H9 (cell line): ENCODE data around the gene VOPP1. TPM values are rescaled to one million over a fixed set of nuclear protein-coding genes. Genes with fewer than 3 reads are reported as not detected.

Source experiments
- DNase-seq: peaks from one replicate; pipeline ENCODE4 v3.0.0-alpha.2; 2017
- H2AFZ ChIP-seq: one replicate; pipeline ENCODE4 v1.6.1; 2013; ENCODE audit warnings: mild to moderate bottlenecking, low read length, control low read depth, moderate library complexity
- H2AK5ac ChIP-seq: 2 replicates; pipeline ENCODE4 v1.6.1; 2013; ENCODE audit warnings: low read length, control low read depth, mixed read lengths; ENCODE audit not compliant: insufficient read length
- H2BK120ac ChIP-seq: one replicate; pipeline ENCODE4 v1.6.1; 2013; ENCODE audit warnings: low read depth, mild to moderate bottlenecking, low read length, control low read depth, inconsistent platforms; ENCODE audit not compliant: poor library complexity, severe bottlenecking
- H2BK12ac ChIP-seq: 2 replicates; pipeline ENCODE4 v1.6.1; 2013; ENCODE audit warnings: low read length, control low read depth, mixed read lengths, low read depth; ENCODE audit not compliant: insufficient read length
- H2BK15ac ChIP-seq: 2 replicates; pipeline ENCODE4 v1.6.1; 2013; ENCODE audit warnings: low read depth, low read length, control low read depth
- H2BK20ac ChIP-seq: one replicate; pipeline ENCODE4 v1.6.1; 2013; ENCODE audit warnings: low read depth, mild to moderate bottlenecking, low read length, control low read depth, inconsistent platforms; ENCODE audit not compliant: poor library complexity, severe bottlenecking
- H2BK5ac ChIP-seq: 2 replicates; pipeline ENCODE4 v1.6.1; 2013; ENCODE audit warnings: low read length, control low read depth, mixed read lengths; ENCODE audit not compliant: insufficient read length
- H3K14ac ChIP-seq: 2 replicates; pipeline ENCODE4 v1.6.1; 2013; ENCODE audit warnings: low read length, control low read depth; ENCODE audit not compliant: insufficient read depth
- H3K18ac ChIP-seq: 2 replicates; pipeline ENCODE4 v1.6.1; 2013; ENCODE audit warnings: low read depth, mild to moderate bottlenecking, mixed read lengths, low read length, control low read depth; ENCODE audit not compliant: insufficient read length
- H3K23ac ChIP-seq: 2 replicates; pipeline ENCODE4 v1.6.1; 2013; ENCODE audit warnings: low read length, control low read depth, mixed read lengths, low read depth; ENCODE audit not compliant: insufficient read length
- H3K23me2 ChIP-seq: 2 replicates; pipeline ENCODE4 v1.6.1; 2013; ENCODE audit warnings: low read depth, mild to moderate bottlenecking, mixed read lengths, low read length, control low read depth; ENCODE audit not compliant: insufficient read length, poor library complexity, severe bottlenecking
- H3K27ac ChIP-seq: 2 replicates; pipeline ENCODE4 v1.5.1; 2013; ENCODE audit warnings: low read length, control low read depth, mixed read lengths, low read depth; ENCODE audit not compliant: insufficient read length
- H3K27me3 ChIP-seq: 2 replicates; pipeline ENCODE4 v1.6.1; 2013; ENCODE audit warnings: low read length, control low read depth, inconsistent platforms; ENCODE audit not compliant: insufficient read depth
- H3K4ac ChIP-seq: 2 replicates; pipeline ENCODE4 v1.6.1; 2013; ENCODE audit warnings: low read depth, mild to moderate bottlenecking, control low read depth, inconsistent platforms, low read length, moderate library complexity
- H3K4me1 ChIP-seq: 2 replicates; pipeline ENCODE4 v1.6.1; 2013; ENCODE audit warnings: low read length, control low read depth, inconsistent platforms; ENCODE audit not compliant: insufficient read depth
- H3K4me2 ChIP-seq: 2 replicates; pipeline ENCODE4 v1.6.1; 2013; ENCODE audit warnings: low read length, control low read depth, mixed read lengths; ENCODE audit not compliant: insufficient read length, insufficient read depth
- H3K56ac ChIP-seq: 2 replicates; pipeline ENCODE4 v1.6.1; 2013; ENCODE audit warnings: low read depth, mild to moderate bottlenecking, mixed read lengths, low read length, control low read depth; ENCODE audit not compliant: insufficient read length
- H3K79me1 ChIP-seq: 2 replicates; pipeline ENCODE4 v1.6.1; 2013; ENCODE audit warnings: low read depth, mild to moderate bottlenecking, moderate library complexity, low read length, control low read depth, inconsistent platforms; ENCODE audit not compliant: insufficient read depth, poor library complexity, severe bottlenecking
- H3K79me2 ChIP-seq: 2 replicates; pipeline ENCODE4 v1.6.1; 2013; ENCODE audit warnings: low read length, control low read depth, inconsistent platforms; ENCODE audit not compliant: insufficient read depth
- H3K9ac ChIP-seq: 2 replicates; pipeline ENCODE4 v1.6.1; 2013; ENCODE audit warnings: low read length, control low read depth, mixed read lengths; ENCODE audit not compliant: insufficient read length; ENCODE audit errors: extremely low read depth
- H3K9me3 ChIP-seq: one replicate; pipeline ENCODE4 v1.6.1; 2013; ENCODE audit warnings: low read depth, low read length, inconsistent platforms; ENCODE audit not compliant: control insufficient read depth
- H3T11ph ChIP-seq: one replicate; pipeline ENCODE4 v1.6.1; 2013; ENCODE audit warnings: mild to moderate bottlenecking, low read length, control low read depth, inconsistent platforms
- H4K20me1 ChIP-seq: one replicate; pipeline ENCODE4 v1.6.1; 2013; ENCODE audit not compliant: control insufficient read depth, insufficient read length, insufficient read depth
- H4K5ac ChIP-seq: 2 replicates; pipeline ENCODE4 v1.6.1; 2013; ENCODE audit warnings: low read depth, mild to moderate bottlenecking, mixed read lengths, low read length, control low read depth; ENCODE audit not compliant: insufficient read length
- H4K8ac ChIP-seq: replicated peaks from 2 replicates; pipeline ENCODE4 v1.6.1; 2013; ENCODE audit warnings: low read length, control low read depth, mixed read lengths, low read depth; ENCODE audit not compliant: insufficient read length
- H4K91ac ChIP-seq: 2 replicates; pipeline ENCODE4 v1.6.1; 2013; ENCODE audit warnings: low read depth, mild to moderate bottlenecking, moderate library complexity, mixed read lengths, low read length, control low read depth; ENCODE audit not compliant: insufficient read length
- H3K27ac Mint-ChIP-seq, 3 experiments: 2 replicates in 2 of 3; 3 replicates in 1 of 3; pipeline ENCODE4 v1.8.0; 2020 to 2021; ENCODE audit warnings: mixed read lengths in 3 of 3, mild to moderate bottlenecking in 1 of 3, moderate library complexity in 1 of 3
- H3K27me3 Mint-ChIP-seq: 2 replicates; pipeline ENCODE4 v1.8.0; 2021; ENCODE audit warnings: low read depth, mild to moderate bottlenecking, moderate library complexity, mixed read lengths
- H3K36me3 Mint-ChIP-seq, 3 experiments: 2 replicates in 2 of 3; 3 replicates in 1 of 3; pipeline ENCODE4 v1.8.0; 2020 to 2021; ENCODE audit warnings: low read depth in 3 of 3, mixed read lengths in 3 of 3; ENCODE audit not compliant: insufficient read depth in 1 of 3
- H3K4me1 Mint-ChIP-seq, 2 experiments: 2 replicates each; pipeline ENCODE4 v1.8.0; 2020; ENCODE audit warnings: mixed read lengths in 2 of 2
- H3K4me3 Mint-ChIP-seq, 2 experiments: 2 replicates in 1 of 2; 3 replicates in 1 of 2; pipeline ENCODE4 v1.8.0; 2020 to 2021; ENCODE audit warnings: mild to moderate bottlenecking in 2 of 2, mixed read lengths in 2 of 2, moderate library complexity in 1 of 2
- H3K9me3 Mint-ChIP-seq, 2 experiments: 2 replicates in 1 of 2; 3 replicates in 1 of 2; pipeline ENCODE4 v1.8.0; 2020; ENCODE audit warnings: mild to moderate bottlenecking in 2 of 2, mixed read lengths in 2 of 2, moderate library complexity in 1 of 2
- CTCF ChIP-seq: fragments of 200-600 bp; sonication (generic); conservative IDR thresholded peaks from 3 replicates; pipeline ENCODE4 v1.8.0; 2021; ENCODE audit warnings: antibody characterized with exemption, mild to moderate bottlenecking
- WGBS: extraction: QIAGEN DNeasy Blood & Tissue Kit; methylation state at CpG from one replicate; pipeline ENCODE4 v1.1.7; 2013; ENCODE audit warnings: missing lambda C conversion rate, low lambda C conversion rate, mixed read lengths; ENCODE audit not compliant: insufficient read length; ENCODE audit errors: extremely low coverage; 5-methylcytosine and 5-hydroxymethylcytosine counted together
- total RNA-seq: library from RNA; stranded (reverse); gene quantifications from 2 replicates; pipeline ENCODE4 v1.2.1, GENCODE V29; 2021

Gene VOPP1
- total RNA-seq, 1 experiment from 2014 or later, result 55.7 TPM

GRCh38 chr7:55590517-55591281 is 18.4 kb upstream of the VOPP1 start:
- Histone ChIP-seq H3K14ac (no peak overlapping the region), H2BK5ac (no peak overlapping the region), H3K23ac (no peak overlapping the region), H3K4ac (no peak overlapping the region), H4K20me1 (peaks cover 3% of the 10 kb centered on the region), H3K4me2 (no peak overlapping the region), H4K91ac (no peak overlapping the region), H3K9ac (no peak overlapping the region), H2BK120ac (no peak overlapping the region), H3K79me2 (no peaks in the 10 kb centered on the region; the same call in 1 of the 2 replicates), H2AK5ac (no peak overlapping the region), H2AFZ (no peak overlapping the region), H3K9me3 (no peaks in the 10 kb centered on the region), H3K27ac (no peak overlapping the region), H3T11ph (no peak overlapping the region), H2BK12ac (no peak overlapping the region), H4K5ac (no peak overlapping the region), H3K79me1 (no peaks in the 10 kb centered on the region), H2BK15ac (no peak overlapping the region), H3K27me3 (no peaks in the 10 kb centered on the region), H4K8ac (no peak overlapping the region), H3K4me1 (no peaks in the 10 kb centered on the region), H3K18ac (no peak overlapping the region), H3K23me2 (no peaks in the 10 kb centered on the region), H2BK20ac (no peak overlapping the region), H3K56ac (no peak overlapping the region)
- Mint-ChIP-seq H3K36me3 (no peaks in the 10 kb centered on the region), H3K27ac (no peak overlapping the region), H3K27me3 (peaks cover 18% of the 10 kb centered on the region), H3K9me3 (0 out of 5 replicates have a peak, but pooled peaks cover 0 to 2% of the 10 kb centered on the region in 2 experiments), H3K4me1 (peaks cover 0 to 3% of the 10 kb centered on the region in 2 experiments; a peak in 1 of 4 replicates), H3K4me3 (no peak overlapping the region)
- WGBS, result no CpG with 5 or more reads among the region's 8 CpGs
- no peak for DNase-seq
- no peak for TF ChIP-seq CTCF
